ENCODE results near the gene OR2S2. TPM values are rescaled to one million over a fixed set of nuclear protein-coding genes. Genes with fewer than 3 reads are reported as not detected.

The OR2S2 gene
- total RNA-seq, 1 donor from 2014 or later, result not detected

GRCh38 chr9:35984021-35984420 lies 26.1 kb upstream of the OR2S2 start:
- no peaks in the 10 kb centered on the region for H3K9me3 Mint-ChIP-seq (ENCODE audit: unreplicated experiment)
- peaks cover 6% of the 10 kb centered on the region for H3K4me1 Mint-ChIP-seq (ENCODE audit: unreplicated experiment)
- DNase-seq (ENCODE audit: low spot score), result no peak
- TF ChIP-seq CTCF (IDR thresholded peaks at IDR 0.05; ENCODE audit: unreplicated experiment), result no peak
- H3K36me3 Mint-ChIP-seq (ENCODE audit: low read depth, unreplicated experiment), result no peaks in the 10 kb centered on the region
- H3K4me3 Mint-ChIP-seq (ENCODE audit: unreplicated experiment), result no peak overlapping the region
- H3K27me3 Mint-ChIP-seq (ENCODE audit: unreplicated experiment), result peaks cover 2% of the 10 kb centered on the region
- H3K27ac Mint-ChIP-seq (ENCODE audit: unreplicated experiment), result no peak overlapping the region

GRCh38 chr9:35981699-35982098 lies 23.7 kb upstream of the OR2S2 start:
- Mint-ChIP-seq H3K9me3 (ENCODE audit: unreplicated experiment) (no peaks in the 10 kb centered on the region), H3K27ac (ENCODE audit: unreplicated experiment) (no peak overlapping the region)
- DNase-seq (ENCODE audit: low spot score), result no peak

GRCh38 chr9:35980289-35981011 lies 22.5 kb upstream of the OR2S2 start:
- TF ChIP-seq CTCF (IDR thresholded peaks at IDR 0.05; ENCODE audit: unreplicated experiment), result no peak
- Mint-ChIP-seq H3K27me3 (ENCODE audit: unreplicated experiment) (peaks cover 2% of the 10 kb centered on the region), H3K27ac (ENCODE audit: unreplicated experiment) (no peak overlapping the region), H3K4me3 (ENCODE audit: unreplicated experiment) (no peak overlapping the region), H3K36me3 (ENCODE audit: low read depth, unreplicated experiment) (peaks cover 7% of the 10 kb centered on the region), H3K4me1 (ENCODE audit: unreplicated experiment) (peaks cover 3% of the 10 kb centered on the region), H3K9me3 (ENCODE audit: unreplicated experiment) (peaks cover 1% of the 10 kb centered on the region)
- DNase-seq (ENCODE audit: low spot score), result no peak

More at GRCh38 chr9:35981699-35982098, 23.7 kb upstream of the OR2S2 start:
- TF ChIP-seq CTCF (IDR thresholded peaks at IDR 0.05; ENCODE audit: unreplicated experiment), result no peak
- no peaks in the 10 kb centered on the region for H3K36me3 Mint-ChIP-seq (ENCODE audit: low read depth, unreplicated experiment)
- H3K4me3 Mint-ChIP-seq (ENCODE audit: unreplicated experiment), result no peak overlapping the region
- H3K4me1 Mint-ChIP-seq (ENCODE audit: unreplicated experiment), result peaks cover 6% of the 10 kb centered on the region
- peaks cover 2% of the 10 kb centered on the region for H3K27me3 Mint-ChIP-seq (ENCODE audit: unreplicated experiment)

GRCh38 chr9:35978792-35979191 lies 20.8 kb upstream of the OR2S2 start:
- Mint-ChIP-seq H3K27ac (ENCODE audit: unreplicated experiment) (no peak overlapping the region), H3K4me1 (ENCODE audit: unreplicated experiment) (peaks cover 3% of the 10 kb centered on the region), H3K27me3 (ENCODE audit: unreplicated experiment) (peaks cover 2% of the 10 kb centered on the region), H3K36me3 (ENCODE audit: low read depth, unreplicated experiment) (peaks cover 8% of the 10 kb centered on the region), H3K9me3 (ENCODE audit: unreplicated experiment) (peaks cover 4% of the 10 kb centered on the region), H3K4me3 (ENCODE audit: unreplicated experiment) (no peak overlapping the region)
- TF ChIP-seq CTCF (IDR thresholded peaks at IDR 0.05; ENCODE audit: unreplicated experiment), result no peak
- no peak for DNase-seq (ENCODE audit: low spot score)

- H3K36me3 Mint-ChIP-seq (ENCODE audit: low read depth, unreplicated experiment), result peaks cover 8% of the 10 kb centered on the region
- DNase-seq (ENCODE audit: low spot score), result no peak
- no peak overlapping the region for H3K27ac Mint-ChIP-seq (ENCODE audit: unreplicated experiment)
- peaks cover 4% of the 10 kb centered on the region for H3K9me3 Mint-ChIP-seq (ENCODE audit: unreplicated experiment)
- H3K27me3 Mint-ChIP-seq (ENCODE audit: unreplicated experiment), result peaks cover 2% of the 10 kb centered on the region
- TF ChIP-seq CTCF (IDR thresholded peaks at IDR 0.05; ENCODE audit: unreplicated experiment), result no peak
- peaks cover 6% of the 10 kb centered on the region for H3K4me1 Mint-ChIP-seq (ENCODE audit: unreplicated experiment)
- H3K4me3 Mint-ChIP-seq (ENCODE audit: unreplicated experiment), result no peak overlapping the region
Measured at GRCh38 chr9:35976726-35977125, 18.8 kb upstream of the OR2S2 start.

Measured in endothelial cell (in vitro differentiated cells).